A549 (cell line): ENCODE data around the gene MAFG.

Experiments used
- BHLHE40 ChIP-seq: IDR thresholded peaks from 2 replicates; pipeline ENCODE4 v1.6.1; 2012; ENCODE audit warnings: low read depth, low read length, inconsistent platforms
- CBX8 ChIP-seq: fragments of 200-600 bp; sonication (generic); IDR thresholded peaks from 2 replicates; pipeline ENCODE4 v1.6.1; 2016
- CEBPB ChIP-seq, 2 experiments: fragments of >200 bp in 1 of 2; sonication (Bioruptor Twin) in 1 of 2; formaldehyde crosslinking in 1 of 2; IDR thresholded peaks; 2 replicates each; pipeline ENCODE4 v1.6.1; 2012 to 2016
- HDAC2 ChIP-seq: fragments of 200-600 bp; sonication (generic); IDR thresholded peaks from 2 replicates; pipeline ENCODE4 v1.6.1; 2016
- HOXA7 ChIP-seq: fragments of 250-450 bp; sonication (Bioruptor Pico); IDR thresholded peaks from 2 replicates; pipeline ENCODE4 v1.5.0; 2020; ENCODE audit warnings: mild to moderate bottlenecking, moderate library complexity
- MAZ ChIP-seq: fragments of 150-350 bp; IDR thresholded peaks from 2 replicates; pipeline ENCODE4 v1.6.1; 2014; ENCODE audit warnings: antibody characterized with exemption, low read depth, low read length, borderline replicate concordance
- NR3C1 ChIP-seq: fragments of >200 bp; sonication (Bioruptor Twin); formaldehyde crosslinking; IDR thresholded peaks from 3 replicates; pipeline ENCODE4 v1.6.1; 2017
- POLR2A ChIP-seq: IDR thresholded peaks from 2 replicates; pipeline ENCODE4 v1.6.1; 2012; ENCODE audit warnings: mild to moderate bottlenecking, low read length
- RFX5 ChIP-seq: fragments of 450-650 bp; IDR thresholded peaks from 2 replicates; pipeline ENCODE4 v1.7.1; 2014; ENCODE audit warnings: antibody characterized with exemption, mild to moderate bottlenecking, moderate library complexity
- SMC3 ChIP-seq: fragments of >200 bp; sonication (Bioruptor Twin); formaldehyde crosslinking; IDR thresholded peaks from 3 replicates; pipeline ENCODE4 v1.6.1; 2018; ENCODE audit warnings: inconsistent platforms
- ZNF302 ChIP-seq: fragments of 250-450 bp; sonication (Bioruptor Pico); IDR thresholded peaks from 2 replicates; pipeline ENCODE4 v1.9.0; 2021; ENCODE audit warnings: inconsistent platforms, mild to moderate bottlenecking, moderate library complexity
- TF ChIP-seq, protein P1 (sequence below): fragments of >200 bp; sonication (Bioruptor Twin); formaldehyde crosslinking; IDR thresholded peaks from 3 replicates; pipeline ENCODE4 v1.5.1; 2016
- TF ChIP-seq, protein P2 (sequence below): IDR thresholded peaks from 2 replicates; pipeline ENCODE4 v1.6.1; 2012
- TF ChIP-seq, protein P3 (sequence below): fragments of 450-650 bp; IDR thresholded peaks from 2 replicates; pipeline ENCODE4 v1.6.1; 2014; ENCODE audit warnings: antibody characterized with exemption

DNA sequence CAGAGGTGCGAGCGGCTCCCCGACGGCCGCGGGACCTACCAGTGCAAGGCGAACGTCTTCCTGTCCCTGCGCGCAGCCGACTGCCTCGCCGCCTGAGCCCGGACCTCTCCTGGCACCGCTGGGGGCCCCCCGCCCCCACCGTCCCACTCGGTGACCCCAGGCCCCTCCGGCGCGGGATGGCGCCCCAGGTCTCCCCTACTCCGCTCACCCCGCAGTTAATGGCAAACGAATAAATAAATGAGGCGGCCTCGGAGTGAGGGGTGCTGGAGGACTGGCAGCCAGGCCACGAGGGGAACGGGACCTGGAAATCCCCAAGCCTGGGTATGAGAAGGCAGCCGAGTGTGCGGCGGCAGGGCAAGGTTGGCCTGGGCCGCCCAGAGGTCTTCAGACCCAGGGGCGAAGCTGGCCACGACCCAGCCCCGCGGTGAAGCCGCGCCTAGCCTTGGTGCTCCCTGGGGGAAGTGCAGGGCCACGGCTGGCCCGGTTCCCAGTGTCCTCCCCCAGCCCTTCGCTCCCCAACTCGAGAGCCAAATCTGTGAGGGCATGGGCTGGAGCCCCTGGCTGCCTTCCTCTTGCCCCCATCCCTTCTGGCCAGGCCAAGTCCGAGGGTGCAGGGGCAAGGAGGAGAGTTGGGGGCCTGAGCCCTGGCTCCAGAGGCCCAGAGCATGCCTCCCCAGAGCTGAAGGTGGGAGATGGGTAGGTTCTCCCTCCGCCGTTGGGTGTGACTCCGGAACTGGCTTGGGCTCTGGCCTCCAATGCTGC lies 24.7 kb downstream of the MAFG start:
- TF ChIP-seq RFX5 (no peak), BHLHE40 (no peak), HOXA7 (CRISPR knock-in tag) (no peak), CBX8 (no peak), POLR2A (no peak), ZNF302 (no peak), HDAC2 (no peak), SMC3 (no peak), MAZ (no peak), NR3C1 (no peak), CEBPB (IDR thresholded peaks at IDR 0.05) (no peak)
- TF ChIP-seq, protein P1, sequence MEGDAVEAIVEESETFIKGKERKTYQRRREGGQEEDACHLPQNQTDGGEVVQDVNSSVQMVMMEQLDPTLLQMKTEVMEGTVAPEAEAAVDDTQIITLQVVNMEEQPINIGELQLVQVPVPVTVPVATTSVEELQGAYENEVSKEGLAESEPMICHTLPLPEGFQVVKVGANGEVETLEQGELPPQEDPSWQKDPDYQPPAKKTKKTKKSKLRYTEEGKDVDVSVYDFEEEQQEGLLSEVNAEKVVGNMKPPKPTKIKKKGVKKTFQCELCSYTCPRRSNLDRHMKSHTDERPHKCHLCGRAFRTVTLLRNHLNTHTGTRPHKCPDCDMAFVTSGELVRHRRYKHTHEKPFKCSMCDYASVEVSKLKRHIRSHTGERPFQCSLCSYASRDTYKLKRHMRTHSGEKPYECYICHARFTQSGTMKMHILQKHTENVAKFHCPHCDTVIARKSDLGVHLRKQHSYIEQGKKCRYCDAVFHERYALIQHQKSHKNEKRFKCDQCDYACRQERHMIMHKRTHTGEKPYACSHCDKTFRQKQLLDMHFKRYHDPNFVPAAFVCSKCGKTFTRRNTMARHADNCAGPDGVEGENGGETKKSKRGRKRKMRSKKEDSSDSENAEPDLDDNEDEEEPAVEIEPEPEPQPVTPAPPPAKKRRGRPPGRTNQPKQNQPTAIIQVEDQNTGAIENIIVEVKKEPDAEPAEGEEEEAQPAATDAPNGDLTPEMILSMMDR = no peak
- TF ChIP-seq, protein P2, sequence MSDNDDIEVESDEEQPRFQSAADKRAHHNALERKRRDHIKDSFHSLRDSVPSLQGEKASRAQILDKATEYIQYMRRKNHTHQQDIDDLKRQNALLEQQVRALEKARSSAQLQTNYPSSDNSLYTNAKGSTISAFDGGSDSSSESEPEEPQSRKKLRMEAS = no peak
- TF ChIP-seq, protein P3, sequence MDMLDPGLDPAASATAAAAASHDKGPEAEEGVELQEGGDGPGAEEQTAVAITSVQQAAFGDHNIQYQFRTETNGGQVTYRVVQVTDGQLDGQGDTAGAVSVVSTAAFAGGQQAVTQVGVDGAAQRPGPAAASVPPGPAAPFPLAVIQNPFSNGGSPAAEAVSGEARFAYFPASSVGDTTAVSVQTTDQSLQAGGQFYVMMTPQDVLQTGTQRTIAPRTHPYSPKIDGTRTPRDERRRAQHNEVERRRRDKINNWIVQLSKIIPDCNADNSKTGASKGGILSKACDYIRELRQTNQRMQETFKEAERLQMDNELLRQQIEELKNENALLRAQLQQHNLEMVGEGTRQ = no peak
